Stomach (tissue), 9 donors: Measurements from ENCODE around the gene UBE2D4. TPM values are rescaled to one million over a fixed set of nuclear protein-coding genes. Genes with fewer than 3 reads are reported as not detected.
"Not testable (repeated sequence)": the region's sequence is repeated elsewhere in the genome, so short reads cannot be mapped to it uniquely, and the experiment has no call there.

Source experiments
- DNase-seq, 2 donors: peaks; one replicate each; pipeline versions ENCODE4 v3.0.0 to v3.0.0-alpha.2; 2013 to 2019
- H3K27ac ChIP-seq, 5 donors: fragments of 200-600 bp in 4 of 5; sonication (generic) in 4 of 5; one replicate each; pipeline ENCODE4 v1.5.1; 2013 to 2019; ENCODE audit warnings: mild to moderate bottlenecking in 1 of 5, moderate library complexity in 1 of 5
- H3K27me3 ChIP-seq, 3 donors: fragments of 200-600 bp; sonication (generic); one replicate each; pipeline ENCODE4 v1.5.1; 2017 to 2019; ENCODE audit warnings: mixed run types in 1 of 3
- H3K36me3 ChIP-seq, 4 donors: fragments of 200-600 bp; sonication (generic); 1 replicate in 3 of 4; 2 replicates in 1 of 4; pipeline ENCODE4 v1.5.1; 2016 to 2019
- H3K4me1 ChIP-seq, 4 donors: fragments of 200-600 bp; sonication (generic); one replicate each; pipeline ENCODE4 v1.5.1; 2016 to 2019
- H3K4me3 ChIP-seq, 4 donors: fragments of 200-600 bp; sonication (generic) in 3 of 4; one replicate each; pipeline ENCODE4 v1.5.1; 2016 to 2019; ENCODE audit warnings: mild to moderate bottlenecking in 1 of 4
- H3K9me3 ChIP-seq, 4 donors: fragments of 200-600 bp; sonication (generic); one replicate each; pipeline ENCODE4 v1.5.1; 2016 to 2019
- CTCF ChIP-seq, 7 experiments: fragments of 450-650 bp in 4 of 7; fragments of 200-600 bp in 3 of 7; sonication (generic) in 3 of 7; IDR thresholded peaks; one replicate each; pipeline ENCODE4 v1.5.1; 2016 to 2019; ENCODE audit warnings: antibody characterized with exemption in 7 of 7, control low read depth in 2 of 7, mild to moderate bottlenecking in 1 of 7
- EP300 ChIP-seq: sonication (generic); formaldehyde crosslinking; IDR thresholded peaks from one replicate; pipeline ENCODE4 v1.6.1; 2017; ENCODE audit warnings: antibody characterized with exemption
- POLR2A ChIP-seq, 4 donors: fragments of 450-650 bp; IDR thresholded peaks; one replicate each; pipeline ENCODE4 v1.6.1; 2016; ENCODE audit warnings: antibody characterized with exemption in 4 of 4, control low read depth in 2 of 4, mild to moderate bottlenecking in 1 of 4, moderate library complexity in 1 of 4
- POLR2AphosphoS5 ChIP-seq, 3 donors: sonication (generic); formaldehyde crosslinking; IDR thresholded peaks; one replicate each; pipeline ENCODE4 v1.6.1; 2016; ENCODE audit warnings: antibody characterized with exemption in 3 of 3
- WGBS, 5 donors: extraction: QIAGEN DNeasy Blood & Tissue Kit in 3 of 5; methylation state at CpG; one replicate each; pipeline versions ENCODE4 v1.1.5 to v1.1.7; 2013 to 2018; 5-methylcytosine and 5-hydroxymethylcytosine counted together
- intact Hi-C: fragments of 100-400 bp; cut with DNase I; formaldehyde crosslinking; loops from one replicate; pipeline ENCODE4 v1.15.1; 2023; ENCODE audit warnings: low total_unique reads
- polyA plus RNA-seq, 3 donors: library from polyadenylated mRNA; stranded (reverse); fragments of 200-250 nt; gene quantifications; one replicate each; pipeline ENCODE4 v1.2.3, GENCODE V29; 2013
- total RNA-seq, 5 donors: library from RNA; depleted of rRNA; stranded (reverse); fragments of >200 nt; gene quantifications; one replicate each; pipeline versions ENCODE4 v1.1.0 to v1.2.3, GENCODE V29; 2014 to 2016
- donor health status: healthy with polysubstance abuse.
- donor health status: Bipolar disorder and iron deficiency.
- donor health status: healthy.

Gene UBE2D4
- total and polyA plus RNA-seq, 8 donors = 0.58 to 51.8 (median 10.9) TPM; not detected in 1

GRCh38 chr7:43895847-43896415, 30.3 kb upstream of the UBE2D4 start:
- WGBS, 5 donors = 93 to 96% (median 94%) methylated on average over 5 to 8 of the region's 8 CpGs
- Histone ChIP-seq H3K27ac (no peak overlapping the region), H3K27me3 (no peaks in the 10 kb centered on the region), H3K4me3 (no peak overlapping the region), H3K4me1 (peaks cover 6 to 43% (median 27%) of the 10 kb centered on the region in 4 donors), H3K36me3 (peaks cover 0 to 3% (median 2%) of the 10 kb centered on the region in 4 donors), H3K9me3 (no peaks in the 10 kb centered on the region)
- TF ChIP-seq POLR2A (IDR thresholded peaks at IDR 0.05) (no peak), POLR2AphosphoS5 (IDR thresholded peaks at IDR 0.05) (no peak), CTCF (IDR thresholded peaks at IDR 0.05) (no peak), EP300 (no peak)
- DNase-seq = no peak
- intact Hi-C loops = no loop called here

GRCh38 chr7:43898571-43898970, 27.7 kb upstream of the UBE2D4 start:
- DNase-seq, H3K27ac ChIP-seq, H3K36me3 ChIP-seq, H3K4me3 ChIP-seq, H3K27me3 ChIP-seq, intact Hi-C loops, H3K9me3 ChIP-seq: not testable (repeated sequence)
- H3K4me1 ChIP-seq = peaks cover 3 to 38% (median 18%) of the 10 kb centered on the region in 4 donors
- WGBS, 5 donors = 96 to 99% (median 98%) methylated on average over 2 of the region's 2 CpGs

GRCh38 chr7:43902542-43903054, 23.6 kb upstream of the UBE2D4 start:
- no peaks in the 10 kb centered on the region for H3K9me3 ChIP-seq
- no peak for DNase-seq
- no peak for TF ChIP-seq CTCF (IDR thresholded peaks at IDR 0.05)
- TF ChIP-seq POLR2AphosphoS5 (IDR thresholded peaks at IDR 0.05) = no peak
- no peak for TF ChIP-seq EP300
- no peak for TF ChIP-seq POLR2A (IDR thresholded peaks at IDR 0.05)
- peaks cover 23 to 54% (median 41%) of the 10 kb centered on the region in 4 donors for H3K4me1 ChIP-seq
- WGBS, 5 donors = 93 to 97% (median 94%) methylated on average over 5 of the region's 5 CpGs
- no peaks in the 10 kb centered on the region for H3K27me3 ChIP-seq
- peaks cover 0 to 3% (median 0%) of the 10 kb centered on the region in 4 donors for H3K36me3 ChIP-seq
- no peak overlapping the region for H3K27ac ChIP-seq
- intact Hi-C loops = no loop called here
- H3K4me3 ChIP-seq = no peak overlapping the region

GRCh38 chr7:43904533-43905208, 21.6 kb upstream of the UBE2D4 start:
- H3K4me3 ChIP-seq = peak overlapping the region in 3 of 4 donors; percentile 66 to 71 (median 69)
- H3K27ac ChIP-seq = peak overlapping the region in 4 of 5 donors; percentile 83 to 94 (median 90)
- H3K4me1 ChIP-seq = peaks cover 23 to 52% (median 39%) of the 10 kb centered on the region in 4 donors
- H3K27me3 ChIP-seq = no peaks in the 10 kb centered on the region
- H3K9me3 ChIP-seq = no peaks in the 10 kb centered on the region
- TF ChIP-seq CTCF (IDR thresholded peaks at IDR 0.05) (no peak), EP300 (no peak), POLR2AphosphoS5 (IDR thresholded peaks at IDR 0.05) (no peak), POLR2A (IDR thresholded peaks at IDR 0.05) (no peak)
- intact Hi-C loops = no loop called here
- WGBS, 5 donors = 92 to 96% (median 93%) methylated on average over 5 of the region's 5 CpGs
- peaks cover 0 to 3% (median 0%) of the 10 kb centered on the region in 4 donors for H3K36me3 ChIP-seq
- no peak for DNase-seq
